HG03175 (cell line): ENCODE results near the gene NCF4.

ENCODE experiments used
- ATAC-seq: cut with Tn5 transposase; IDR thresholded peaks from one replicate; pipeline ENCODE4 v1.9.1; 2021; ENCODE audit warnings: mild to moderate bottlenecking, moderate library complexity; ENCODE audit not compliant: unreplicated experiment

Gene NCF4

GRCh38 chr22:36892292-36892691, 31.5 kb downstream of the NCF4 start:
- ATAC-seq = no peak

GRCh38 chr22:36893262-36893661, 32.5 kb downstream of the NCF4 start:
- no peak for ATAC-seq

GRCh38 chr22:36894266-36894665, 33.5 kb downstream of the NCF4 start:
- ATAC-seq = no peak

GRCh38 chr22:36897611-36898010, 36.8 kb downstream of the NCF4 start:
- no peak for ATAC-seq

GRCh38 chr22:36898690-36899089, 37.9 kb downstream of the NCF4 start:
- ATAC-seq = no peak

GRCh38 chr22:36899498-36899897, 38.7 kb downstream of the NCF4 start:
- ATAC-seq = no peak

GRCh38 chr22:36900225-36900624, 39.4 kb downstream of the NCF4 start:
- no peak for ATAC-seq

- no peak for ATAC-seq
Measured at GRCh38 chr22:36900880-36901279, 40.1 kb downstream of the NCF4 start.

- ATAC-seq = no peak
Measured at GRCh38 chr22:36901411-36902142, 40.8 kb downstream of the NCF4 start.

GRCh38 chr22:36902143-36902926, 41.5 kb downstream of the NCF4 start:
- ATAC-seq = no peak

GRCh38 chr22:36904260-36904880, 43.6 kb downstream of the NCF4 start:
- ATAC-seq = no peak

- no peak for ATAC-seq
Measured at GRCh38 chr22:36907253-36908195, 46.7 kb downstream of the NCF4 start.

- ATAC-seq = no peak
Measured at GRCh38 chr22:36910461-36910860, 49.7 kb downstream of the NCF4 start.

GRCh38 chr22:36911887-36912661, 51.3 kb downstream of the NCF4 start:
- no peak for ATAC-seq

- ATAC-seq = no peak
Measured at GRCh38 chr22:36912694-36913426, 52.1 kb downstream of the NCF4 start.

GRCh38 chr22:36913427-36914389, 52.9 kb downstream of the NCF4 start, which contains the start of gene CSF2RB:
Gene CSF2RB (plus strand): TSS chr22:36913628. CDS start chr22:36922208, 8,580 bp downstream.
- ATAC-seq = no peak

- ATAC-seq = no peak
Measured at GRCh38 chr22:36914390-36914752, 53.6 kb downstream of the NCF4 start.

GRCh38 chr22:36916034-36916433, 55.2 kb downstream of the NCF4 start:
- ATAC-seq = no peak
